Measurements from ENCODE around the gene OPTC.

DNA sequence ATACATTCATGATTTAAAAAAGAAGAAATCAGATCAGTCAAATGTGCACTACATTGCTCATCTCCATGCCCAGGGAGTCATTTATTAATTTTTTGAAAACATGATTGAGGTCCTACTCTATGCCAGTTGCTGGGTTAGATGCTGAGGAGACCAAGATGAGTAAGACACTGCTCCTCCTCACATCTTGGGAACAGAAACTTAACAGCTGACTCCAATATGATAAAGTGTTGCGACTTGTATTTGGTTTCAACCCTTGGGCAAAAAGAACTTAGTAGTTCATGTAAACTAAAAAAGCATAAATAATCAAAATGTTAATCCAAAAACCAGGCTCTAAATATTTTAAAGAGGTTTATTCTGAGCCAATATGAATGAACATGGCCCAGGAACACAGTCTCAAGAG lies 56.9 kb downstream of the OPTC start:
- no peak for TF ChIP-seq POLR2A (IDR thresholded peaks at IDR 0.05; ENCODE audit: extremely low read depth, insufficient read length)
- TF ChIP-seq, protein P1, sequence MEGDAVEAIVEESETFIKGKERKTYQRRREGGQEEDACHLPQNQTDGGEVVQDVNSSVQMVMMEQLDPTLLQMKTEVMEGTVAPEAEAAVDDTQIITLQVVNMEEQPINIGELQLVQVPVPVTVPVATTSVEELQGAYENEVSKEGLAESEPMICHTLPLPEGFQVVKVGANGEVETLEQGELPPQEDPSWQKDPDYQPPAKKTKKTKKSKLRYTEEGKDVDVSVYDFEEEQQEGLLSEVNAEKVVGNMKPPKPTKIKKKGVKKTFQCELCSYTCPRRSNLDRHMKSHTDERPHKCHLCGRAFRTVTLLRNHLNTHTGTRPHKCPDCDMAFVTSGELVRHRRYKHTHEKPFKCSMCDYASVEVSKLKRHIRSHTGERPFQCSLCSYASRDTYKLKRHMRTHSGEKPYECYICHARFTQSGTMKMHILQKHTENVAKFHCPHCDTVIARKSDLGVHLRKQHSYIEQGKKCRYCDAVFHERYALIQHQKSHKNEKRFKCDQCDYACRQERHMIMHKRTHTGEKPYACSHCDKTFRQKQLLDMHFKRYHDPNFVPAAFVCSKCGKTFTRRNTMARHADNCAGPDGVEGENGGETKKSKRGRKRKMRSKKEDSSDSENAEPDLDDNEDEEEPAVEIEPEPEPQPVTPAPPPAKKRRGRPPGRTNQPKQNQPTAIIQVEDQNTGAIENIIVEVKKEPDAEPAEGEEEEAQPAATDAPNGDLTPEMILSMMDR (IDR thresholded peaks at IDR 0.05; ENCODE audit: low read depth, low read length): no peak
- TF ChIP-seq, protein P2, sequence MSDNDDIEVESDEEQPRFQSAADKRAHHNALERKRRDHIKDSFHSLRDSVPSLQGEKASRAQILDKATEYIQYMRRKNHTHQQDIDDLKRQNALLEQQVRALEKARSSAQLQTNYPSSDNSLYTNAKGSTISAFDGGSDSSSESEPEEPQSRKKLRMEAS (IDR thresholded peaks at IDR 0.05; ENCODE audit: low read depth, low read length): no peak
- no peak for TF ChIP-seq MYC (IDR thresholded peaks at IDR 0.05; ENCODE audit: low read depth, low read length)

Measured in NB4 (cell line).